Endothelial cell of umbilical vein (primary cell): Measurements from ENCODE around the gene ZNF697. TPM values are rescaled to one million over a fixed set of nuclear protein-coding genes. Genes with fewer than 3 reads are reported as not detected.

Experiments used
- BruUV-seq: library from RNA; stranded (reverse); fragments of 400-500 nt; replicated peaks from 2 replicates; lab custom pipeline; 2021; lab: Mats Ljungman, UMichigan
- CTCF ChIA-PET: fragments of 300-600, 350-600 bp; sonication (Branson Sonifier 250); formaldehyde crosslinking; loops from one replicate; lab custom pipeline; 2021; ENCODE audit warnings: antibody characterized with exemption, inconsistent platforms; lab: Charles Lee
- POLR2A ChIA-PET: fragments of 300-600, 350-600 bp; sonication (Branson Sonifier 250); formaldehyde crosslinking; loops from one replicate; lab custom pipeline; 2021; ENCODE audit warnings: antibody characterized with exemption, inconsistent platforms; lab: Charles Lee
- DNase-seq: peaks from one replicate; pipeline ENCODE4 v3.0.0-alpha.2; 2011; ENCODE audit warnings: low read depth, low spot score
- FAIRE-seq: peaks from 2 replicates; lab custom pipeline; 2011; peaks lifted over from hg19 to GRCh38; lab: Jason Lieb, UNC
- H2AFZ ChIP-seq: 2 replicates; pipeline ENCODE4 v1.6.0; 2012; ENCODE audit warnings: low read depth, low read length, control low read depth, inconsistent platforms
- H3K27ac ChIP-seq: 2 replicates; pipeline ENCODE4 v1.5.1; 2011; ENCODE audit warnings: low read depth, mild to moderate bottlenecking, control low read depth, low read length, moderate library complexity; ENCODE audit not compliant: insufficient read depth
- H3K27me3 ChIP-seq, 2 experiments: 2 replicates each; pipeline versions ENCODE4 v1.6.0 to v1.6.1; 2011; ENCODE audit warnings: low read length in 2 of 2, mixed read lengths in 1 of 2; ENCODE audit not compliant: control insufficient read depth in 2 of 2, insufficient read depth in 2 of 2
- H3K36me3 ChIP-seq, 2 experiments: 2 replicates in 1 of 2; 3 replicates in 1 of 2; pipeline ENCODE4 v1.5.1; 2011; ENCODE audit warnings: low read length in 2 of 2, mild to moderate bottlenecking in 1 of 2, moderate library complexity in 1 of 2; ENCODE audit not compliant: control insufficient read depth in 2 of 2, insufficient read depth in 2 of 2; ENCODE audit errors: extremely low read depth in 1 of 2
- H3K4me1 ChIP-seq: 3 replicates; pipeline ENCODE4 v1.5.1; 2011; ENCODE audit warnings: mild to moderate bottlenecking, low read length; ENCODE audit not compliant: control insufficient read depth, insufficient read depth; ENCODE audit errors: extremely low read depth
- H3K4me2 ChIP-seq: 2 replicates; pipeline ENCODE4 v1.6.1; 2011; ENCODE audit warnings: low read length, control low read depth, mixed read lengths; ENCODE audit not compliant: insufficient read depth
- H3K4me3 ChIP-seq, 3 experiments: fragments of 200-600 bp in 1 of 3; sonication (generic), shearing (Covaris generic) in 1 of 3; replicated peaks in 1 of 3; 2 replicates each; pipeline ENCODE4 v1.5.1; 2011 to 2016; ENCODE audit warnings: control low read depth in 3 of 3, low read length in 3 of 3, mild to moderate bottlenecking in 2 of 3, inconsistent platforms in 1 of 3, low read depth in 1 of 3, moderate library complexity in 1 of 3; ENCODE audit not compliant: insufficient read depth in 1 of 3
- H3K79me2 ChIP-seq: 2 replicates; pipeline ENCODE4 v1.6.0; 2012; ENCODE audit warnings: low read length, inconsistent platforms; ENCODE audit not compliant: control insufficient read depth, insufficient read depth
- H3K9ac ChIP-seq: replicated peaks from 2 replicates; pipeline ENCODE3; 2011; ENCODE audit warnings: low read length, control low read depth; ENCODE audit not compliant: insufficient read depth; ENCODE audit errors: extremely low read depth
- H3K9me1 ChIP-seq: replicated peaks from 3 replicates; pipeline ENCODE4 v1.6.0; 2011; ENCODE audit warnings: mild to moderate bottlenecking, low read length; ENCODE audit not compliant: control insufficient read depth, insufficient read depth; ENCODE audit errors: extremely low read depth
- H3K9me3 ChIP-seq: replicated peaks from 2 replicates; pipeline ENCODE4 v1.5.1; 2012; ENCODE audit warnings: low read length, inconsistent platforms; ENCODE audit not compliant: control insufficient read depth, insufficient read depth
- H4K20me1 ChIP-seq: replicated peaks from 2 replicates; pipeline ENCODE3; 2011; ENCODE audit warnings: mild to moderate bottlenecking, low read length; ENCODE audit not compliant: control insufficient read depth, insufficient read depth; ENCODE audit errors: extremely low read depth
- EZH2 ChIP-seq: IDR thresholded peaks from 2 replicates; pipeline ENCODE4 v1.6.1; 2012; ENCODE audit warnings: borderline replicate concordance, low read depth, mild to moderate bottlenecking, moderate library complexity, low read length, inconsistent platforms; ENCODE audit not compliant: severe bottlenecking
- FOS ChIP-seq: IDR thresholded peaks from 2 replicates; pipeline ENCODE4 v1.6.1; 2011; ENCODE audit warnings: mild to moderate bottlenecking, low read length, moderate library complexity, borderline replicate concordance; ENCODE audit not compliant: insufficient read depth
- GATA2 ChIP-seq: IDR thresholded peaks from 2 replicates; pipeline ENCODE4 v1.7.0; 2011; ENCODE audit warnings: low read depth, mild to moderate bottlenecking, moderate library complexity, mixed read lengths, low read length; ENCODE audit not compliant: insufficient read length, insufficient read depth
- JUN ChIP-seq: IDR thresholded peaks from 2 replicates; pipeline ENCODE4 v1.6.1; 2011; ENCODE audit warnings: borderline replicate concordance, low read depth; ENCODE audit not compliant: insufficient read length, insufficient read depth
- MAX ChIP-seq: IDR thresholded peaks from 2 replicates; pipeline ENCODE4 v1.6.1; 2011; ENCODE audit not compliant: insufficient read depth, insufficient read length
- MYC ChIP-seq: IDR thresholded peaks from one replicate; pipeline ENCODE4 v1.6.1; 2011; ENCODE audit warnings: mild to moderate bottlenecking, low read depth, low read length
- POLR2A ChIP-seq: IDR thresholded peaks from 2 replicates; pipeline ENCODE4 v1.6.1; 2012; ENCODE audit warnings: low read depth, mild to moderate bottlenecking, control low read depth, low read length
- POLR2AphosphoS5 ChIP-seq: IDR thresholded peaks from 2 replicates; pipeline ENCODE4 v1.6.1; 2012; ENCODE audit warnings: low read depth, mild to moderate bottlenecking, control low read depth, low read length, moderate library complexity; ENCODE audit not compliant: insufficient read depth
- dilution Hi-C: fragments of 300-500 bp; cut with MboI; formaldehyde crosslinking; loops from one replicate; pipeline ENCODE4 v1.15.0; 2019; ENCODE audit warnings: low sequenced_read_pairs; ENCODE audit not compliant: extremely low pct_ligation_motif_present
- intact Hi-C: fragments of 100-400 bp; cut with micrococcal nuclease; formaldehyde crosslinking; loops from one replicate; pipeline ENCODE4 v1.10.0; 2022
- polyA plus RNA-seq, 4 experiments: library from polyadenylated mRNA; depleted of rRNA in 3 of 4; stranded (reverse) in 3 of 4; unstranded in 1 of 4; fragments of >200 nt; gene quantifications; 2 replicates each; pipeline versions ENCODE4 v1.2.1 to v1.2.3, GENCODE V29; 2011 to 2012; ENCODE audit warnings: missing spikeins in 1 of 4
- total RNA-seq: library from RNA; stranded (reverse); gene quantifications from 2 replicates; pipeline ENCODE4 v1.2.3, GENCODE V29; 2021
- TF ChIP-seq, protein P1 (sequence below), 2 donors: IDR thresholded peaks; 1 replicate in 1 of 2; 2 replicates in 1 of 2; pipeline ENCODE4 v1.5.1; 2011; ENCODE audit warnings: low read length in 2 of 2, mild to moderate bottlenecking in 2 of 2, moderate library complexity in 2 of 2, control low read depth in 1 of 2, inconsistent platforms in 1 of 2, low read depth in 1 of 2; ENCODE audit not compliant: insufficient read depth in 1 of 2; ENCODE audit errors: extremely low read depth in 1 of 2

The ZNF697 gene
- total and polyA plus RNA-seq, 2 donors (not counting 3 experiments of a cell fraction or from before 2014, with no cell fraction given): 6.2 to 14.1 TPM

GRCh38 chr1:119594376-119594775 is 53.7 kb downstream of the ZNF697 start:
- H3K27me3 ChIP-seq: peaks cover 11 to 15% of the 10 kb centered on the region in 2 experiments
- H3K9me1 ChIP-seq: no peaks in the 10 kb centered on the region
- no peaks in the 10 kb centered on the region for H4K20me1 ChIP-seq
- TF ChIP-seq JUN (no peak), FOS (no peak), MAX (no peak), MYC (no peak), POLR2AphosphoS5 (no peak), POLR2A (no peak), EZH2 (no peak), GATA2 (no peak)
- TF ChIP-seq, protein P1, sequence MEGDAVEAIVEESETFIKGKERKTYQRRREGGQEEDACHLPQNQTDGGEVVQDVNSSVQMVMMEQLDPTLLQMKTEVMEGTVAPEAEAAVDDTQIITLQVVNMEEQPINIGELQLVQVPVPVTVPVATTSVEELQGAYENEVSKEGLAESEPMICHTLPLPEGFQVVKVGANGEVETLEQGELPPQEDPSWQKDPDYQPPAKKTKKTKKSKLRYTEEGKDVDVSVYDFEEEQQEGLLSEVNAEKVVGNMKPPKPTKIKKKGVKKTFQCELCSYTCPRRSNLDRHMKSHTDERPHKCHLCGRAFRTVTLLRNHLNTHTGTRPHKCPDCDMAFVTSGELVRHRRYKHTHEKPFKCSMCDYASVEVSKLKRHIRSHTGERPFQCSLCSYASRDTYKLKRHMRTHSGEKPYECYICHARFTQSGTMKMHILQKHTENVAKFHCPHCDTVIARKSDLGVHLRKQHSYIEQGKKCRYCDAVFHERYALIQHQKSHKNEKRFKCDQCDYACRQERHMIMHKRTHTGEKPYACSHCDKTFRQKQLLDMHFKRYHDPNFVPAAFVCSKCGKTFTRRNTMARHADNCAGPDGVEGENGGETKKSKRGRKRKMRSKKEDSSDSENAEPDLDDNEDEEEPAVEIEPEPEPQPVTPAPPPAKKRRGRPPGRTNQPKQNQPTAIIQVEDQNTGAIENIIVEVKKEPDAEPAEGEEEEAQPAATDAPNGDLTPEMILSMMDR (IDR thresholded peaks at IDR 0.05; ENCODE audit: extremely low read depth in 1 of 2, insufficient read depth in 1 of 2, low read depth in 1 of 2, low read length in 2 of 2): no peak
- no peak for FAIRE-seq
- intact Hi-C loops (no loop called here), dilution Hi-C loops (no loop called here)
- ChIA-PET CTCF (no interaction called here), POLR2A (interaction anchor here (0.7 kb wide), 1 partner anchor 9 kb away, joined by 3 read pairs; no protein-coding TSS in a partner anchor)
- DNase-seq: no peak
- H3K27ac ChIP-seq: no peak overlapping the region
- peaks cover 3% of the 10 kb centered on the region for H3K4me1 ChIP-seq
- H3K9ac ChIP-seq: no peak overlapping the region
- H3K4me2 ChIP-seq: no peak overlapping the region
- H3K36me3 ChIP-seq: no peaks in the 10 kb centered on the region
- H3K4me3 ChIP-seq: no peak overlapping the region
- H3K79me2 ChIP-seq: no peaks in the 10 kb centered on the region
- no peaks in the 10 kb centered on the region for H3K9me3 ChIP-seq
- no TSS peak for BruUV-seq
- H2AFZ ChIP-seq: no peak overlapping the region
